Stimulated activated CD8-positive, alpha-beta memory T cell treated with anti-CD3 and anti-CD28 coated beads, Interleukin-4, amount 100 ng/mL, for 48 hours (primary cell): Measurements from ENCODE around the gene TACC2.

Experiments used
- DNase-seq: peaks from one replicate; pipeline ENCODE4 v3.0.0-alpha.2; 2020

The TACC2 gene

DNA sequence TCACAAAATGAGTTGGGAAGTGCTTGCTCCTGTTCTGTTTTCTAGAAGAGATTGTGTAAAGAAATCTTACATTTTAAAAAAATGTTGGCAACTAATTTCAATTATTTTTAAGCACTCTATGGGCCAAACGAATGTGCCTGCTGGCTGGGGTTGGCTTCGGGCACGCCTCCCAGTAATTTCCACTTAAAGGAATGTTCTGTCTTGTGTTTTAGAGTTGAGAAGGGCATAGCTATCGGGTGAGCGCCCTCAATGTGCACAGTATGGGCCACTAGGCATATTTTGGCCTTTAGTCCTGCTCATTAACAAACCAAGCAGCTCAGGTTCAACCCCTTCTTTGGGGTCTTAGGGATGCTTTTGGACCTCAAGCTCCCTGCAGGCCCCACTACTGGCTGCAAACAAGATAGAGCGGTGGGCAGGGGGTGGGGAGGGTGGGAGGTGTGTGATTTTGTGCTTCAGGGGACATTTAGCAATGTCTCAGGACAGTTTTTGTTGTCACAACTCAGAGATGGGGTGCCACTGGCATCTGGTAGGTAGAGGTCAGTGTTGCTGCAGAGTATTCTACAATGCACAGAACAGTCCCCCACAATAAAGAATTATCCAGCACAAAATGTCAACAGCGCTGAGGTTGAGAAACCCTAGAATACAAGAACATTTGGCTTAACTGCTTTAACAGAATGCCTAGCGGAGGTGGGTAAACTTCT lies 40.7 kb downstream of the TACC2 start:
- no peak for DNase-seq

- no peak for DNase-seq
Observed at GRCh38 chr10:122030200-122030552, 41.2 kb downstream of the TACC2 start.

DNA sequence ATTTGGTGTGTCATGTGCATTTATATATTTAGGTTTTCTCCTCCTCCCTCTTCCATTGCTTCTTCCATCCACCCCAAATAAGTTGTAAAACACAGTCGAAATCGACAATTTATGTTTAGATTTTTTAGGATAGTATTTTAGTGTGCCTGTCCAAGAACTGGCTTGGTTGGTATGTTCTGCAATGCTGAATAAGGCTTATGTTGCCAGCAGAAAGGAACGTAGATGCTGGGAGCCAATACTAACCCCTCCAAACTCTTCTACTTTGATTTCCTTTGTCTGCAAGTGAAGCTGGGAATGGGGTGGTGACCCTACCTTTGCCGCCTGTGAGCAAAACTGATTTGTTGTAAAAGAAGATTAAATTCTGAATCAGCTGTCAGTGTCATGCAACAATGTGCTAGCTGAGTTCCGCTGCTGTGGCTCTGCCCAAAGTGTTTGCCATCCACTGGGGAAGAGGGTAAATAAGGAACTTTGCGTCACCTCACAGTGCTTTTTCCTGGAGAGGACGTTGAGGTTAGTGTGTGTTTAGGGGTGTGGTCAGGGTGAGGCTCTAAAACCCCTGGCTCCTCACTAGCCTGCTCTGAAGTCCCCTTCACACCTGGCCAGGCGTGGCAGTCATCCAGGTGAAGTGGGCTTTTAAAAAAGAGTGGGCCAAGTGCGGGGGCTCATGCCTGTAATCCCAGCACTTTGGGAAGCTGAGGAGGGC lies 44.4 kb downstream of the TACC2 start:
- DNase-seq = no peak

- DNase-seq = no peak
Observed at GRCh38 chr10:122034149-122034756, 45.3 kb downstream of the TACC2 start.

DNA sequence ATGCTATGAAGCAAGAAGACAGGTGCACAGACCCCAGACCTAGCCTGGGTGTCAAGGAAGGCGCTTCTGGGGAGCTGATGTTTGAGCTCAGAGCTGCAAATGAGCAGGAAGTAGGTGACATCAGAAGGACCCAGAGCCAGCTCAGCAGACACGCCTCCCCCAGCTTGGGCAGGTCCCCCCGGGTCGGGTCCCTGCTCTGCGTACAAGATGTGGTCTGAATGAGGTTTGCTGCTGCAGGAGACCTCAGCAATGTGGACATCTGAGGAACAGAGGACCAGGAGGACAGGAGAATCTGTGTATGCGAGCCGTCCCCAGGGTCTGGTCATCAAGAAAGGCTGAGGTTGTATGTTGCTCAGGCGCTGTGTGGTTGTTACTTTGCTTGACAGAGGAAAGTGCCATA lies 51.8 kb downstream of the TACC2 start:
- DNase-seq = no peak

DNA sequence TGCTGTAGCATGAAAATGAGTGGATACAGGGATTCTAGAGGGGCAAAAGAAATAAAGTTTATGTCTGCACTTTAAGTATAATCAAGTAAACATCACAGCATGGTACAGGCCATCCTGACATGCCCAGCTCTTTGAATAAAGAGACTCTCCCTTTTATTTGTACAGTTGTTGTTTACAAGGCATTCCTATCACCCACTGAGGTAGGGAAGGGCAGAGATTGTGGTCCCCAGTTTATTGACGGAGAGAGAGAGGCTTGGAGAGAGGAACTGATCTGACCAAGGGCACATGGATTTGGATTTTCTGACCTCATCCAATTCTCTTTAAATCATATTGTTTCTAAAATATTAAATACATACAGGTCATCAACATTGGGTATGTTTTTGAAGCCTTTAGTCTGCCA lies 53.9 kb downstream of the TACC2 start:
- no peak for DNase-seq

DNA sequence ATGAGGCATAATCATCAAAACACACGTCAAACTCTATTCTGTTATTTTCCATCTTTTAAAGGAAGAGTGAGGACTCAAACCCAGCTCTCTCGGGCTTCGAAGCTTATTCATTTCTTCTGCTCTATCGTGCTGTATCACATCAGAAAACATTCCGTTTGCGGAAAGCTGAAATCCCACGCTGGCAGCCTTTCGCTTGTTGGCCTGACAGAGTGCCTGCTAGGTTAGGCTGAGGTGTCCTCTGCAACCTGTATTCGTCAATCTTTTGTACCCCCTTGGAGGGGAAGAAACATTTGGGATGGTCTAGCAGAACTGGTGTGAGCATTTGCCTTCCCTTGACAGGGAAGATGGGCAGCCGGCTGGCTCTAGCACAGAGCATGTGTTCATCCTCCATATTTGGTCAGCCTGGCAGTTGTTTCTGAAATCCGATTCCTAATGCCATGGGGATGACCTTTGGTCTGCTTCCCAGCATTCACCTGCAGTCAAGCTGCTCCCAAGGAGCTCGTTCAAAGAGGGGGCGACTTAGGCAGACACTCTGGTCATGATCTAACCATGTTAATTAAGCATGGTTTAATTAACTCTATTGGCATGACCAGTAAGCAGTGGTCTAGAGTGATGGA lies 55.2 kb downstream of the TACC2 start:
- DNase-seq = no peak

- DNase-seq = no peak
Observed at GRCh38 chr10:122044713-122045112, 55.8 kb downstream of the TACC2 start.

GRCh38 chr10:122045212-122045611 lies 56.2 kb downstream of the TACC2 start:
- DNase-seq = no peak

GRCh38 chr10:122047560-122047959 lies 58.6 kb downstream of the TACC2 start:
- no peak for DNase-seq

DNA sequence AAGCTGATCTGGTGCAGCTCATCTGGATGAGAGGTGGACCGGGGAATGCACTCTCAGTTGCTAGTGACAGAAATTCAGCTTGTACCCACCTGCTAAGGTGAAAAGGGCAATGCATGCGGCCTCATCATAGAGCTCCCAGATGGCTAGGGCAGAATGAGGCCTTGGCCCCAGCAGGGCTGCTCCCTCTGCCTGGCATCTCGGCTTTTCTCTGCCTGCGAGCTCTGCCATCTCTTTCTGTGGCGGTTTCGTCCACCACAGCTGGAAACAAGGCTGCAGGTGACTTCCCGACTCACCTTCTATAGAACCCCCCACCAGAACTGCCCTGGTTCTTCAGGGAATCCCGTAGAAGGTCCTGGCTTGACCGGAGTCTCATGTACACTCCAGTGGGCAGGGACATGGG lies 60.1 kb downstream of the TACC2 start:
- DNase-seq = no peak

DNA sequence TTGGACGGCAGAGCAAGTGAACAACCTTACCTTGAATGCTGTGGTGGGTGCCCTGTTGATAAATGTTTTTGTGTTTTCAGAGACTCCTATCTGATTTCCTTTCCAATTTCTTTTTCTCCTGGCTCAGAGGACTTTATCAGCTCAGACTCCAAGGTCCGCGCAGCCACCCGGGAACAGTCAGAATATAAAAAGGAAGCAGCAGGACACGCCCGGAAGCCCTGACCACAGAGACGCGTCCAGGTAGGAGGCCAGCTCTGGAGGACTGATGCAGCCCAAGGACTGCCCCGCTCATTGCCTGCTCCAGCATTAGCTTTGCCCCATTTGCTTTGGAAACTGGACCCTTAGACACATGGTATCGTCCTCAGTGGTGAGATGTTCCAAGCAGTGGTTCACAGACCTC lies 61.3 kb downstream of the TACC2 start:
- DNase-seq = no peak

DNA sequence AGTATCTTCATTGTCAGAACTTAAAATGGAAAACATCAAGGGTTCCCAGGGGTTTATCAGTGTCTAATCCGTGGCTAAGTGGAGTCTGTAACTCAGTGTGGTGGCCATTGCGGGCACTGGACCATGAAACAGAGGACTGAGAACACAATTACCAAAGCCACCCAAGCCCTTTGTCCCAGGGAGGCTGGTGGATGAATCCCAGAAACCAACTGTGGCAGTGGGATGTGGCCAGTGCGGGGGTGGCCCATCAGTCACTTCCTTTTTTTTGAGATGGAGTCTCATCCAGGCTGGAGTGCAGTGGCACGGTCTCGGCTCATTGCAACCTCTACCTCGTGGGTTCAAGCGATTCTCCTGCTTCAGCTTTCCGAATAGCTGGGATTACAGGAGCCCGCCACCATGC lies 61.8 kb downstream of the TACC2 start:
- DNase-seq = no peak

- no peak for DNase-seq
Observed at GRCh38 chr10:122051609-122052385, 62.8 kb downstream of the TACC2 start.

GRCh38 chr10:122052701-122053100 lies 63.7 kb downstream of the TACC2 start:
- DNase-seq = no peak

DNA sequence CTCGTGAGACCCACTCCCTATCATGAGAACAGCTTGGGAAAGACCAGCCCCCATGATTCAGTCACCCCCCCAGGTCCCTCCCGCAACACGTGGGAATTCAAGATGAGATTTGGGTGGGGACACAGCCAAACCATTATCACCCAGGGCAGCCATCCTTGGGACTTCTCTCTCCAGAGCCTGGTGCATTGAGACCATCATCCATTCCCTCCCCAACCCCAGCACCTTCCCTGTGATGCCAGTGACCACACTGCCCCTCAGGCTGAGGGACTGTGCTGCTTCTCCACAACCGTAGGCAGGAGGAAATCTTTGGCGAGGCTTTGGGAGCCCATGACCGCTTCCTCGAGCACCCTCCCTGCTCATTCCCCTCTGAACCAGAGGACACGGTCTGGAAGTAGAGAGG lies 64.4 kb downstream of the TACC2 start:
- DNase-seq = no peak

DNA sequence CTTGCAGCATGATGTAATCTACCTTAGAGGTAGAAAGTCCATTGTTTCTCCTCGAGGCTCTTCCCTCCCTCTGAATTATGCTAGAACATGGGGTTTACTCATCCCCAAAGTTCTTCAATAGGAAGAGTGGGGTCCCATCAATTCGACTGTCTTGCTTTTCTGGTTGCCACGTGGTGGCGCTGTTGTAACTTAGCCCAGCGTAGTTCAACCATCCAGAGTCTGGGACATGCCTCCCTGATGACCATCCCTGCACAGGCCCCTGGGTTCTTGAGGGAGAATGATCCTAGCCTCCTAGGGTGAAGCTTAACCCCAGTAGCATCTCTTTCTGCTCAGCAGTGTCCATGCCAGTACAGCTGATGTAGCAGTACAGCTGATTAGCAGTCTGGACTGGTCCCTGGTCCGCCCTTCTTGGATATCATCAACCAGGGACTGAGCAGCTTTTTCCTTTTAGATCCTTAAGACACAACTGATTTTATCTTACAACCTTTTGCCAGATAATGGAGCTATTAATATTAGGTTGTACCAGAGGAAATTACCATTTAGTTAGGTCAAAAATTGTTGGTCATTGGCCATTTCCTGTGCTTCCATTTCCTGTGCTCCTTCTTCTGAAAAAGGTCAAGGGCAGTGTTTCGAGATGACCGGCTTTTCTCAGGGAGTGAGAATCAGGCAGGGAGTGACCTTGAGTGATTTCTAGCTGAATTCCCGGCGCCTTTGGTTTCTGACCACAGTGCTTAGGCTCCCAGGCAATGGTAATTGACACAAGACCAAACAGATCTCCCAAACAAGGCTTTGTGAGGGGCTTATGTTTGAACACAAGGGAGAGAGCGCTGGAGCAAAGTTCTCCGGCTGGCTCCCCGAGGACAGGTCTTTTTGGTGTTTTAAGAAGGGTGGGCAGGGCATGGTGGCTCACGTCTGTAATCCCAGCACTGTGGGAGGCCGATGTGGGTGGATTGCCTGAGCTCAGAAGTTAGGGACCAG lies 65.4 kb downstream of the TACC2 start:
- DNase-seq = peak; percentile 35

DNA sequence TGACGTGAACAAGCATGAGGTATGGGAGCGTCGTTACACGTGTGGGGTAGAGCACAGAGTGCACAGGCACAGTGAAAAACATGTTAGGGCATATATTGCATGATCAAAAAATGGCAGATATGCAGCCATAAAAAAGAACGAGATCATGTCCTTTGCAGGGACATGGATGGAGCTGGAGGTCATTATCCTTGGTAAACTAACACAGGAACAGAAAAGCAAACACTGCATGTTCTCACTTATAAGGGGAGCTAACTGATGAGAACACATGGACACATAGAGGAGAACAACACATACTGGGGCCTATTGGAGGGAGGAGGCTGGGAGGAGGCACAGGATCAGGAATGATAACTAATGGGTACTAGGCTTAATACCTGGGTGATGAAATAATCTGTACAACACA lies 66.3 kb downstream of the TACC2 start:
- no peak for DNase-seq

GRCh38 chr10:122056431-122057094 lies 67.6 kb downstream of the TACC2 start:
- no peak for DNase-seq

DNA sequence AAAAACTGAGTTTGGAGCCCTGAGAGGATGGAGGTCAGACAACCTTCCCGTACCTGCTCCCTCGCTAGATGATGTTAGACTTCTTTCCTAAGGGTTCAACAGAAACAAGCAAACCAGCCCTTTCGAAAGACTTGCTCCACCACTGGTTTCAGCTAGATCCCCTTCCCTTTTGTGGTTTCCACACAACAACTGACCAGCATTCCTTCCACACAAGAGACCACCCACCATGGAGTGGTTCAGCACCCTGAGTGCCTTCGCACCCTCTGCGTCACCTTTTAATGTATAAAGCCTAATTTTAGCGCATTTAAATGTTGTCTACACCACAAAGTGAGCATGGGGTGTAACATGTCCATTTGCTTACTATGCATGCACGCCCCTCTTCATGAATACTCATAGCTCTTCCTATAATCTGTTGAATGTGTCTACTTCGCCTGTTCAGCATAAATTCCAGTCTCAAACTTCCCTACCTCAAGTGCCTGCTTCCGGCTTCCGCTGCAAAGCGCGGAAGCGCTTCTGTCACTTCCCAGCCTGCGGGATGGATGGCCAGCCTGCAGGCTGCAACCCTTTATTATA lies 69.0 kb downstream of the TACC2 start:
- DNase-seq = no peak

DNA sequence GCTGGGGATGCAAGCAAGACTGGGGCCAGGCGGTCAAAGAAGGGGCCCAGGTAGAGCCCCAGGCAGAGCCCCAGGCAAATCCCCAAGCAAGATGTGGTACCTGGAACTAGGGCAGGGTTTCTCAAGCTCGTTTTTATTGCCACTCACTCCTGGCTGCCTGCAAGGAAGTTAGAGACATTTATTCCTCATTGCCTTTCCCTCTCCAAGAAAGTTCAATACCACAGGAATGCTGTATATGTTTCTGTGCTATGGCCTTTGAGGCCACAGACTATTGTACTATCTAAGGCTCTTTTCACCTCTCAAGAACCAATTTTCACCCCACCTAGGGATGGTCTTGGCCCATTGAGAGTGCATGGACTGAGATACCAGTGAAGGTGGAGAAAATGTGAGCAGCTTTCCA lies 71.3 kb downstream of the TACC2 start:
- no peak for DNase-seq
